Endometrial microvascular endothelial cells (primary cell): ENCODE measurements around the gene GCK. TPM values are rescaled to one million over a fixed set of nuclear protein-coding genes. Genes with fewer than 3 reads are reported as not detected.

Experiments used
- in situ Hi-C: cut with HindIII; loops from 2 replicates; pipeline ENCODE4 v1.10.0; 2017; ENCODE audit warnings: low sequenced_read_pairs, low pct_unique_long_range_greater_than_20kb; ENCODE audit errors: inconsistent ontology term
- total RNA-seq: library from RNA; depleted of rRNA; stranded (reverse); fragments of >200 nt; gene quantifications from one replicate; pipeline ENCODE4 v1.2.3, GENCODE V29; 2015; ENCODE audit errors: inconsistent ontology term

The GCK gene
- 0.28 TPM for total RNA-seq

GRCh38 chr7:44189286-44189992 is at the start of gene GCK:
Gene GCK, minus strand, starts transcription at chr7:44189439. Its CDS starts 486 bp downstream, at chr7:44188953.
- in situ Hi-C loops = no loop called here

- in situ Hi-C loops = no loop called here
These were observed 49.0 kb upstream of the GCK start for GRCh38 chr7:44238116-44238695.

GRCh38 chr7:44237696-44238095 is 48.5 kb upstream of the GCK start:
- in situ Hi-C loops = no loop called here

GRCh38 chr7:44236333-44236728 is 47.1 kb upstream of the GCK start:
- in situ Hi-C loops = no loop called here

- in situ Hi-C loops = no loop called here
These were observed 46.5 kb upstream of the GCK start for GRCh38 chr7:44235582-44236332.

- in situ Hi-C loops = no loop called here
These were observed 45.8 kb upstream of the GCK start for GRCh38 chr7:44235066-44235465.

GRCh38 chr7:44232901-44233715 is 43.9 kb upstream of the GCK start:
- in situ Hi-C loops = no loop called here

GRCh38 chr7:44232396-44232795 is 43.2 kb upstream of the GCK start:
- in situ Hi-C loops = no loop called here

GRCh38 chr7:44231088-44231487 is 41.8 kb upstream of the GCK start:
- in situ Hi-C loops = no loop called here

GRCh38 chr7:44230286-44230685 is 41.0 kb upstream of the GCK start:
- in situ Hi-C loops = no loop called here

GRCh38 chr7:44229546-44230105 is 40.4 kb upstream of the GCK start:
- in situ Hi-C loops = no loop called here

GRCh38 chr7:44228571-44229350 is 39.5 kb upstream of the GCK start:
- in situ Hi-C loops = no loop called here

GRCh38 chr7:44227911-44228310 is 38.7 kb upstream of the GCK start:
- in situ Hi-C loops = no loop called here

- in situ Hi-C loops = no loop called here
These were observed 37.1 kb upstream of the GCK start for GRCh38 chr7:44226396-44226753.

- in situ Hi-C loops = no loop called here
These were observed 36.5 kb upstream of the GCK start for GRCh38 chr7:44225566-44226395.

- in situ Hi-C loops = loop anchor here (25.0 kb wide), 1 partner anchor 337 kb away; the partner anchor contains the start of gene DDX56
These were observed 35.8 kb upstream of the GCK start for GRCh38 chr7:44224974-44225565.
